GM12878 (cell line): ENCODE results near the gene TBC1D32. TPM values are rescaled to one million over a fixed set of nuclear protein-coding genes. Genes with fewer than 3 reads are reported as not detected.

Experiments used
- ATAC-seq: fragments of 200-7000 bp; cut with Tn5 transposase; 3 replicates; pipeline ENCODE4 v1.9.1; 2020; ENCODE audit warnings: mild to moderate bottlenecking, moderate library complexity
- BruUV-seq: library from RNA; stranded (reverse); fragments of 400-500 nt; replicated peaks from 2 replicates; lab custom pipeline; 2021; lab: Mats Ljungman, UMichigan
- CTCF ChIA-PET: fragments of 300-600 bp; sonication (Branson Sonifier 250); formaldehyde crosslinking; extraction: SDS; loops from one replicate; lab custom pipeline; 2021; ENCODE audit warnings: inconsistent platforms; lab: Yijun Ruan, JAX
- POLR2A ChIA-PET: fragments of 350-600 bp; formaldehyde crosslinking; extraction: SDS; loops from one replicate; lab custom pipeline; 2021; ENCODE audit warnings: inconsistent platforms; lab: Charles Lee
- RAD21 ChIA-PET: fragments of 300-600 bp; sonication (Branson Sonifier 250); formaldehyde crosslinking; loops from one replicate; lab custom pipeline; 2023; ENCODE audit warnings: antibody characterized with exemption; ENCODE audit not compliant: unreplicated experiment; lab: Charles Lee
- SMC1A ChIA-PET: fragments of 300-600 bp; sonication (Branson Sonifier 250); formaldehyde crosslinking; loops from one replicate; lab custom pipeline; 2023; ENCODE audit not compliant: unreplicated experiment, uncharacterized antibody; lab: Charles Lee
- DNase-seq: peaks from one replicate; pipeline ENCODE4 v3.0.0-alpha.2; 2011; ENCODE audit warnings: low read depth, low spot score
- FAIRE-seq: peaks from 3 replicates; lab custom pipeline; 2011; peaks lifted over from hg19 to GRCh38; lab: Jason Lieb, UNC
- H2AFZ ChIP-seq: 2 replicates; pipeline ENCODE4 v1.6.0; 2011; ENCODE audit warnings: low read depth, low read length, control low read depth; ENCODE audit not compliant: control insufficient read depth
- H3K27ac ChIP-seq: 2 replicates; pipeline ENCODE4 v1.5.1; 2011; ENCODE audit warnings: control low read depth; ENCODE audit not compliant: control insufficient read depth, insufficient read depth
- H3K27me3 ChIP-seq, 2 experiments: replicated peaks in 1 of 2; 2 replicates each; pipeline versions ENCODE4 v1.6.0 to v1.6.1; 2011; ENCODE audit warnings: low read length in 1 of 2; ENCODE audit not compliant: control insufficient read depth in 2 of 2, insufficient read depth in 2 of 2
- H3K36me3 ChIP-seq, 2 experiments: 2 replicates each; pipeline ENCODE4 v1.5.1; 2011; ENCODE audit warnings: low read length in 1 of 2; ENCODE audit not compliant: control insufficient read depth in 2 of 2, insufficient read depth in 2 of 2
- H3K4me1 ChIP-seq: 2 replicates; pipeline ENCODE4 v1.6.1; 2011; ENCODE audit warnings: mild to moderate bottlenecking, low read length, moderate library complexity, mixed read lengths; ENCODE audit not compliant: control insufficient read depth, insufficient read depth
- H3K4me2 ChIP-seq: 2 replicates; pipeline ENCODE4 v1.6.0; 2011; ENCODE audit warnings: control low read depth; ENCODE audit not compliant: control insufficient read depth, insufficient read depth
- H3K4me3 ChIP-seq: fragments of 200-600 bp; sonication (generic); 2 replicates; pipeline ENCODE4 v1.5.1; 2016
- H3K79me2 ChIP-seq: 2 replicates; pipeline ENCODE4 v1.6.0; 2011; ENCODE audit warnings: low read length; ENCODE audit not compliant: control insufficient read depth, insufficient read depth
- H3K9ac ChIP-seq: 2 replicates; pipeline ENCODE4 v1.8.0; 2011; ENCODE audit warnings: low read length, control low read depth, mixed read lengths; ENCODE audit not compliant: control insufficient read depth, insufficient read depth
- H3K9me3 ChIP-seq: replicated peaks from 3 replicates; pipeline ENCODE4 v1.5.1; 2011; ENCODE audit warnings: mild to moderate bottlenecking, low read length; ENCODE audit not compliant: control insufficient read depth, insufficient read depth
- H4K20me1 ChIP-seq: 2 replicates; pipeline ENCODE4 v1.6.0; 2011; ENCODE audit not compliant: control insufficient read depth, insufficient read depth
- BCLAF1 ChIP-seq: fragments of 450-650 bp; IDR thresholded peaks from 2 replicates; pipeline ENCODE4 v1.6.1; 2017; ENCODE audit warnings: antibody characterized with exemption, mild to moderate bottlenecking, moderate library complexity
- CEBPB ChIP-seq, 2 experiments: fragments of 150-350 bp in 1 of 2; IDR thresholded peaks; 2 replicates each; pipeline ENCODE4 v1.6.1; 2012 to 2014; ENCODE audit warnings: low read depth in 2 of 2, low read length in 2 of 2, borderline replicate concordance in 1 of 2, inconsistent platforms in 1 of 2
- E2F4 ChIP-seq: IDR thresholded peaks from 2 replicates; pipeline ENCODE4 v1.6.1; 2012; ENCODE audit warnings: low read depth, low read length, improper control_type of control experiment
- EED ChIP-seq: sonication (generic); IDR thresholded peaks from 2 replicates; pipeline ENCODE4 v1.6.1; 2016; ENCODE audit warnings: antibody characterized with exemption, low read depth
- ELK1 ChIP-seq: IDR thresholded peaks from 2 replicates; pipeline ENCODE4 v1.6.1; 2012; ENCODE audit warnings: low read depth, low read length, improper control_type of control experiment
- FOXM1 ChIP-seq: IDR thresholded peaks from 2 replicates; pipeline ENCODE4 v1.6.1; 2012; ENCODE audit warnings: low read depth, mild to moderate bottlenecking, inconsistent platforms, low read length, moderate library complexity
- GABPA ChIP-seq: IDR thresholded peaks from 2 replicates; pipeline ENCODE4 v1.6.1; 2014; ENCODE audit warnings: antibody characterized with exemption, low read depth, mild to moderate bottlenecking, inconsistent platforms
- HDGF ChIP-seq: fragments of 450-650 bp; IDR thresholded peaks from 2 replicates; pipeline ENCODE4 v1.6.1; 2016; ENCODE audit warnings: antibody characterized with exemption
- PKNOX1 ChIP-seq: fragments of 450-650 bp; IDR thresholded peaks from 2 replicates; pipeline ENCODE4 v1.6.1; 2016; ENCODE audit warnings: mild to moderate bottlenecking
- POLR2AphosphoS2 ChIP-seq: IDR thresholded peaks from 2 replicates; pipeline ENCODE4 v1.6.1; 2011; ENCODE audit warnings: low read depth, mild to moderate bottlenecking, low read length, improper control_type of control experiment, moderate library complexity
- SRF ChIP-seq, 2 experiments: IDR thresholded peaks; 2 replicates each; pipeline ENCODE4 v1.6.1; 2011; ENCODE audit warnings: low read depth in 2 of 2, low read length in 2 of 2, mild to moderate bottlenecking in 1 of 2, moderate library complexity in 1 of 2
- TCF7 ChIP-seq: IDR thresholded peaks from 2 replicates; pipeline ENCODE4 v1.6.1; 2014; ENCODE audit warnings: antibody characterized with exemption, borderline replicate concordance
- YY1 ChIP-seq: IDR thresholded peaks from 2 replicates; pipeline ENCODE4 v1.6.1; 2011; ENCODE audit warnings: low read depth, mild to moderate bottlenecking, low read length
- in situ Hi-C: fragments of 300-500 bp; cut with MboI; formaldehyde crosslinking; loops from 9 replicates; pipeline ENCODE4 v1.14.3; 2018; ENCODE audit warnings: mixed read lengths
- intact Hi-C: fragments of 100-400 bp; cut with micrococcal nuclease; formaldehyde crosslinking; loops from one replicate; pipeline ENCODE4 v1.14.2; 2022; ENCODE audit not compliant: unreplicated experiment
- polyA plus RNA-seq, 11 experiments: library from polyadenylated mRNA; depleted of rRNA in 4 of 11; unstranded in 6 of 11; stranded (reverse) in 5 of 11; fragments of >200 nt; fragmentation: Nextera tagmentation in 4 of 11; fragmentation: Illumina TruSeq in 1 of 11; extraction: Ambion mirVana in 4 of 11; extraction: Trizol in 1 of 11; gene quantifications; 1 replicate in 1 of 11; 2 replicates in 10 of 11; pipeline versions ENCODE4 v1.2.1 to v1.2.3, GENCODE V29; 2011 to 2016; ENCODE audit warnings: inconsistent platforms in 2 of 11, missing spikeins in 2 of 11, low read depth in 1 of 11
- total RNA-seq, 4 experiments: library from RNA; depleted of rRNA in 3 of 4; stranded (reverse); fragments of >200 nt in 3 of 4; fragmentation: Illumina TruSeq in 1 of 4; extraction: Trizol in 1 of 4; gene quantifications; 2 replicates each; pipeline versions ENCODE4 v1.2.1 to v1.2.3, GENCODE V29; 2013 to 2021

Gene TBC1D32
- total and polyA plus RNA-seq, 10 of the 15 experiments (the other 5 are each of a cell fraction or from before 2014, with no cell fraction given) = 2.2 to 10.2 (median 4.1) TPM

GRCh38 chr6:121135425-121135824 is 198.9 kb downstream of the TBC1D32 start:
- Histone ChIP-seq H2AFZ (no peak overlapping the region), H3K79me2 (no peaks in the 10 kb centered on the region), H3K27ac (no peak overlapping the region), H4K20me1 (no peaks in the 10 kb centered on the region), H3K9ac (no peak overlapping the region), H3K4me1 (no peaks in the 10 kb centered on the region), H3K36me3 (no peaks in the 10 kb centered on the region), H3K9me3 (no peaks in the 10 kb centered on the region), H3K4me3 (no peak overlapping the region), H3K27me3 (no peaks in the 10 kb centered on the region), H3K4me2 (no peak overlapping the region)
- FAIRE-seq (no peak), ATAC-seq (no peak), DNase-seq (no peak)
- ChIA-PET POLR2A (interaction anchor here (0.6 kb wide), 1 partner anchor 52 kb away, joined by 6 read pairs; no protein-coding TSS in a partner anchor), SMC1A (interaction anchor here (0.9 kb wide), 1 partner anchor 8 kb away, joined by 3 read pairs; no protein-coding TSS in a partner anchor), CTCF (interaction anchor here (1.1 kb wide), 1 partner anchor 9 kb away, joined by 4 read pairs; no protein-coding TSS in a partner anchor), RAD21 (no interaction called here)
- no TSS peak for BruUV-seq
- no peak for TF ChIP-seq POLR2AphosphoS2
- no peak for TF ChIP-seq SRF (IDR thresholded peaks at IDR 0.05; ENCODE audit: low read depth in 2 of 2, low read length in 2 of 2)
- no peak for TF ChIP-seq TCF7
- no peak for TF ChIP-seq PKNOX1
- no peak for TF ChIP-seq EED
- intact Hi-C loops (no loop called here), in situ Hi-C loops (no loop called here)

- ATAC-seq = no peak
- Histone ChIP-seq H3K36me3 (no peaks in the 10 kb centered on the region), H3K4me1 (no peaks in the 10 kb centered on the region), H3K9me3 (no peaks in the 10 kb centered on the region), H3K79me2 (no peaks in the 10 kb centered on the region), H3K27me3 (no peaks in the 10 kb centered on the region), H2AFZ (no peak overlapping the region), H3K27ac (no peak overlapping the region), H3K4me3 (no peak overlapping the region), H4K20me1 (no peaks in the 10 kb centered on the region), H3K9ac (no peak overlapping the region), H3K4me2 (no peak overlapping the region)
- POLR2A ChIA-PET = no interaction called here
- DNase-seq = no peak
- in situ Hi-C loops (no loop called here), intact Hi-C loops (no loop called here)
- no TSS peak for BruUV-seq
- RAD21 ChIA-PET = no interaction called here
- no peak for FAIRE-seq
- SMC1A ChIA-PET = interaction anchor here (0.9 to 1.5 kb wide), 2 partner anchors 8 kb away, joined by 3 to 5 read pairs; no protein-coding TSS in a partner anchor
- CTCF ChIA-PET = interaction anchor here (1.1 kb wide), 1 partner anchor 8 kb away, joined by 4 read pairs; no protein-coding TSS in a partner anchor
- TF ChIP-seq YY1 = no peak
- no peak for TF ChIP-seq ELK1
- no peak for TF ChIP-seq BCLAF1
- TF ChIP-seq FOXM1 = no peak
- TF ChIP-seq E2F4 = no peak
- TF ChIP-seq HDGF = no peak
- no peak for TF ChIP-seq CEBPB (IDR thresholded peaks at IDR 0.05; ENCODE audit: borderline replicate concordance in 1 of 2, low read depth in 2 of 2, low read length in 2 of 2)
- TF ChIP-seq GABPA = no peak
Measured at GRCh38 chr6:121134922-121135321, 199.4 kb downstream of the TBC1D32 start.
